ENCODE data around the gene GGT5.
"Not testable (repeated sequence)": the region's sequence is repeated elsewhere in the genome, so short reads cannot be mapped to it uniquely, and the experiment has no call there.

Gene GGT5

DNA sequence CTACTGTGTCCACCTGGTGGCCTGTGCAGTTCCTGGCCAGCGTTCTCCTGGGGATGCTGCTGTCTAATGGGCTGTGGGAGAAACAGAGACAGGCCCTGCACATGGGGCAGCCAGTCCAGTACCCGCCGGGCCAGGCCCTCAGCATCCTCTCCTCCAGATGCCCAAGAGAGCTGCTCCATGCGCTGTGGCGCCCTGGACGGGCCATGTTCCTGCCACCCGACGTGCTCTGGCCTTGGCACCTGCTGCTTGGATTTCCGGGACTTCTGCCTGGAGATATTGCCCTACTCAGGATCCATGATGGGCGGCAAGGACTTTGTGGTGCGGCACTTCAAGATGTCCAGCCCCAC is 62.0 kb downstream of the GGT5 start:
- not testable (repeated sequence) for DNase-seq (ENCODE audit: low read depth in 3 of 3)

DNA sequence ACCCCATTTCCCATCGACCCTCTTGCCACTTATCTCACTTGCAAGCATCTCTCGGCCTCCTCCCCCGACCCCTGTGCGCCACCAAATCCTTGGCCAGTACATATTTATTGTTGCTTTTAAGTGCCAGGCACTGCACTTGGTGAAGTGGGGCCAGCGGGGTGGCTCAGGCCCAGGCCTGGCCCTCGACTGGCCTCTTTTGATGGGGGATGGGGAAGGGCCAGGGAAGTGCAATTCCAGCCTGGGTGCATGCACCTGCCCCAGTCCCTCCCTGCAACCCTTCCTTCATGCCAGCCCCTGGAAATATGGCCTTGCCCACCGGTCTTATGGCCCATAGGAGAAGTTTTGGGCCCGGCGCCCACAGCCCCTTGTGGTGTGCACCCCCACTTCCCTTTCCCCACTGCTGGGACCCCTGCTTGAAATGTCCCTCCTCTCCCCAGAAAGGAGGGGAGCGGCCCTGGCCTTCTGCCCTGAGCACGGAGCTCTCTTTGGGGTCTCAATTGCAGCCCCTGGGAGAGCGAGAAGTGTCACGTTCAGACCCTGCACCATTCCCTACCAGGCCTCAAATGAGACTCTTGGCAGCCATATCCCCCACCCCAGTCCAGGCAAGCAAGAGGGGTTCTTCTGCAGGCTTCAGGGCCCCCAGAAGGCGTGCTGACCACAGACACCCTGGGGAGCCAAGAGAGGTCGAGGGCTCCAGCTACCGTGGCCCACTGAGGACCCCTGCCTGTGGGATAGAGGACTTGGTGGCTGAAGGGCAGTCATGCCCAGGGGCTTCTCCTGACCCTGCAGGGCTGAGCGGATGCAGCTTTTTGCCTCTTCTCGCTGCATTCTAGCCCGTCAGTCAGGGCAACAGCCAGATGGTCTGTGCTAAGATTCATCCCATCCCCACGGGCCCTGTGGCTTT is 62.6 kb downstream of the GGT5 start:
- no peak for DNase-seq (ENCODE audit: low read depth in 3 of 3)

DNA sequence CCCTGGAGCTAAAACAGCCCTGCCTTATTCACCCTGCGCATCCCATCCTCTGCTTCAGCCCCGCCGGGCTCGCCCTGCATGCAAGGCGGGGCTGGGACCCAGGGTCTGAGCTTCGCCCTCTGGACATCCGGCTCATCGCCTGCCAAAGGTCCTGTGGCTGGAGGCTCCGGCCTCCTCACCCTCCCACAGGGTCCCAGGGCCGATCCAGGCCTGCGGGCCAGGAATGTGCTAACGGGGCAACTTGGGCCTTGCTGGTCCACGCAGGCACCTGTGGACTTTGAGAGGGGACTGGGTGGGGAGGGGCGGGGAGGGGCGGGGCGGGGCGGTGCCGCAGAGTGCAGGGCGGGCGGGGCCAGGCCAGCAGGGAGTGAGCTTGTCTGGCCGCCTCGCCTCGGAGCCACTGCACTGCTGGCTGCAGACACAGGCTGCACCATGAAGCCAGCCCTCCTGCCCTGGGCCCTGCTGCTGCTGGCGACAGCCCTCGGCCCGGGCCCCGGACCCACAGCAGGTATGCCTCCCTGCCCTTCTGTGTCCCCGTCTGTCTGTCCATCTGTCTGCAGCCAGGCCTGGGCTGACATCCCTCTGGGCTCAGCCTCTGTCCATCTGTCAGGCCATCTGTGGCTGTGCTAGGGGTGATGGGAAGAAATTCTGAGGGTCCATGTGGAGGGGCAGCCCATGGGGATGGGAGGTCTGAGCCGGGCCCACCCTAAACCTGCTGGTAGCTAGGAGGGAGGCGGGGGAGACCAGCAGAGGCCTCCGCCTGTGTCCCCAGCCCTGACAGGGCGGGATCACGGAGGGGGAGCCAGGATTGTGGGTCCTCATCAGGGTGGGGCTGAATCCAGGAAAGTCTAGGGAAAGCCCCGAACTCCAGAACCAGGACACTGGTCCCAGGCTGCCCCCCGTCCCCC is 63.5 kb downstream of the GGT5 start, which contains the start of gene SUSD2:
SUSD2 (plus strand) TSS at position 400 of the 908 bp plus-strand sequence; CDS start at position 433, 33 bp downstream.
- no peak for DNase-seq (ENCODE audit: low read depth in 3 of 3)

GRCh38 chr22:24180316-24181087 is 64.4 kb downstream of the GGT5 start:
- no peak for DNase-seq (ENCODE audit: low read depth in 3 of 3)

- no peak for DNase-seq (ENCODE audit: low read depth in 3 of 3)
These were observed 65.2 kb downstream of the GGT5 start for GRCh38 chr22:24179478-24180210.

- no peak for DNase-seq (ENCODE audit: low read depth in 3 of 3)
These were observed 66.1 kb downstream of the GGT5 start for GRCh38 chr22:24178502-24179440.

GRCh38 chr22:24178021-24178431 is 66.9 kb downstream of the GGT5 start:
- DNase-seq (ENCODE audit: low read depth in 3 of 3): no peak

DNA sequence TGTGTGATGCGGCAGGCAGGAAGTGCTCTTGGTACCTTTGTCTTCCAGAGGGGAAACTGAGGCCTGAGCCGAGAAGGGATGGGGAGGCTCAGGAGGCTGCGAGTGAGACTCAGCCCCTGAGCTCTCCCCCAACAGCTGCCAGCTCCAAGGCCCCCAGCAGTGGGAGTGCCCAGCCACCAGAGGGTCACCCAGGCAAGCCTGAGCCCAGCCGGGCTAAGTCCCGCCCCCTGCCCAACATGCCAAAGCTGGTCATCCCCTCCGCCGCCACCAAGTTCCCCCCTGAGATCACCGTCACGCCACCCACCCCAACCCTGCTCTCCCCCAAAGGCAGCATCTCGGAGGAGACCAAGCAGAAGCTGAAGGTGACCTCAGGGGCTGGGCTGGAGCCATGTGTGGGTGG is 67.4 kb downstream of the GGT5 start:
- DNase-seq (ENCODE audit: low read depth in 3 of 3): no peak

GRCh38 chr22:24177045-24177444 is 67.8 kb downstream of the GGT5 start:
- no peak for DNase-seq (ENCODE audit: low read depth in 3 of 3)

DNA sequence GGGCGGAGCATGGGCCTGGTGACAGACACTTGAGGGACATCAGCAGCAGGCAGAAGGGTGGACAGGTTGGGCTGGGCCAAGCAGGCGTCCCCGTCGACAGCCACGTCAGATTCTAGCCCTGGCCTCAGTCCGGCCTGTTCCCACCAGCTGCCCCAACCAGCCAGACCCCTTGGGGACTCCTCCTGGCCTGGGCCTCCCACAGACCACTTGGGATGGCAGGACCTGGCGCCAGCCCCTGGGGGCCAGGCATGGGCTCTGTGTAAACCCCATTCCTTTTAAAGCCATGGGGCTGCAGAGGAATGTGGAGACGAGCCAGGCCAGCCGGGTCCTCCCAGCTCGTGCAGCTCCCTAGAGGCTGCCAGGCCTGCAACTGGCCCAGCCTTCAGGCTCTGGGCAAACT is 68.3 kb downstream of the GGT5 start:
- no peak for DNase-seq (ENCODE audit: low read depth in 3 of 3)

- DNase-seq (ENCODE audit: low read depth in 3 of 3): no peak
These were observed 68.8 kb downstream of the GGT5 start for GRCh38 chr22:24176040-24176439.

GRCh38 chr22:24175160-24175808 is 69.6 kb downstream of the GGT5 start:
- DNase-seq (ENCODE audit: low read depth in 3 of 3): peak; percentile 39 to 55 (median 49)

DNA sequence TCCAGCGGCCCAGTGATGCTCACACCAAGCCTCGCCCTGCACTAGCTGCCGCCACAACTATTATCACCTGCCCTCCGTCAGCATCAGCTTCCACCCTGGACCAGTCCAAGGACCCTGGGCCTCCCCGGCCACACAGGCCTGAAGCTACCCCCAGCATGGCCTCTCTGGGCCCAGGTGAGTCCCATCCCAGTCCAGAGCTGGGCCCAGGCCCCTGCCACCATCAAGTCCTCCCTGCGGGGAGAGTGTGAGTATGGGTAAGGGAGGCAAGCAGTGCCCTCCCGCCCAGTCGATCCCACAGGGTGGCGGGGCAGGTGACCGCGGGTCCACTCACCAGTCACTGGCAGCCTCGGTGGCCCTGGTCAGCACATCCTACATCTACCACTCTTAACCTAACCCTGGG is 73.1 kb downstream of the GGT5 start:
- no peak for DNase-seq (ENCODE audit: low read depth in 3 of 3)

- DNase-seq (ENCODE audit: low read depth in 3 of 3): no peak
These were observed 74.2 kb downstream of the GGT5 start for GRCh38 chr22:24170632-24171031.

DNA sequence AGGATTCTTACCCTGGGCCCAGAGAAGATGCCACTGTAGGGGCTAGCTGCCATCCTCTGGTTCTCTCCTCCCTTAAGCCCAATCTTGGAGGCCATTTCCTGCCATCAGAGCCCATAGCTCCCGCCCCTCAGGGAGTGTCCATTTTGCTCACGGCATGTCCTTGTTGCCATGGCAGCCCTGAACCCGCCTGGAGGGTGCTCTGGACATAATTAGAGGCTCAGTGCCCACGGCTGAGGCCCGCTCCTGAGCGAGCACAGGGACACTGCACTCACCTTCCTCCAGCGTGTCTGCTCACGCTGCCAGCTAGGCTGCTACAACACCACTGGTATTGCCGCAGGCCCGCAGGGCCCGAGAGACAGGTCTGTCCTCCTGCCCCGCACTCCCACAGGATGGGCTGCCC is 74.7 kb downstream of the GGT5 start:
- no peak for DNase-seq (ENCODE audit: low read depth in 3 of 3)

All from stimulated activated CD4-positive, alpha-beta T cell treated with anti-CD3 and anti-CD28 coated beads, TNF-alpha, amount 100 ng/mL, for 4 hours (primary cell).